Measurements from ENCODE around the gene METTL25.

GRCh38 chr12:82426586-82426985 is 68.3 kb downstream of the METTL25 start:
- TF ChIP-seq, protein P1, sequence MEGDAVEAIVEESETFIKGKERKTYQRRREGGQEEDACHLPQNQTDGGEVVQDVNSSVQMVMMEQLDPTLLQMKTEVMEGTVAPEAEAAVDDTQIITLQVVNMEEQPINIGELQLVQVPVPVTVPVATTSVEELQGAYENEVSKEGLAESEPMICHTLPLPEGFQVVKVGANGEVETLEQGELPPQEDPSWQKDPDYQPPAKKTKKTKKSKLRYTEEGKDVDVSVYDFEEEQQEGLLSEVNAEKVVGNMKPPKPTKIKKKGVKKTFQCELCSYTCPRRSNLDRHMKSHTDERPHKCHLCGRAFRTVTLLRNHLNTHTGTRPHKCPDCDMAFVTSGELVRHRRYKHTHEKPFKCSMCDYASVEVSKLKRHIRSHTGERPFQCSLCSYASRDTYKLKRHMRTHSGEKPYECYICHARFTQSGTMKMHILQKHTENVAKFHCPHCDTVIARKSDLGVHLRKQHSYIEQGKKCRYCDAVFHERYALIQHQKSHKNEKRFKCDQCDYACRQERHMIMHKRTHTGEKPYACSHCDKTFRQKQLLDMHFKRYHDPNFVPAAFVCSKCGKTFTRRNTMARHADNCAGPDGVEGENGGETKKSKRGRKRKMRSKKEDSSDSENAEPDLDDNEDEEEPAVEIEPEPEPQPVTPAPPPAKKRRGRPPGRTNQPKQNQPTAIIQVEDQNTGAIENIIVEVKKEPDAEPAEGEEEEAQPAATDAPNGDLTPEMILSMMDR (IDR thresholded peaks at IDR 0.05) = no peak
- no peak for TF ChIP-seq POLR2A (IDR thresholded peaks at IDR 0.05)
